GM12872 (cell line): ENCODE data around the gene SGSM2.

Experiments
- CTCF ChIP-seq: IDR thresholded peaks from 3 replicates; pipeline ENCODE4 v1.5.1; 2011; ENCODE audit warnings: low read depth, mild to moderate bottlenecking, low read length, moderate library complexity; ENCODE audit not compliant: insufficient read depth

SGSM2 gene

GRCh38 chr17:2338315-2338657, 985 bp downstream of the SGSM2 start:
- no peak for TF ChIP-seq CTCF

GRCh38 chr17:2343421-2343820, 6.1 kb downstream of the SGSM2 start:
- no peak for TF ChIP-seq CTCF

GRCh38 chr17:2344528-2344927, 7.2 kb downstream of the SGSM2 start:
- no peak for TF ChIP-seq CTCF

GRCh38 chr17:2346475-2346874, 9.2 kb downstream of the SGSM2 start:
- TF ChIP-seq CTCF = no peak

GRCh38 chr17:2347805-2348685, 10.7 kb downstream of the SGSM2 start:
- no peak for TF ChIP-seq CTCF

- TF ChIP-seq CTCF = no peak
Observed at GRCh38 chr17:2351269-2351668, 14.0 kb downstream of the SGSM2 start.

- no peak for TF ChIP-seq CTCF
Observed at GRCh38 chr17:2354311-2354710, 17.0 kb downstream of the SGSM2 start.
